Measurements from ENCODE around the gene GAK. TPM values are rescaled to one million over a fixed set of nuclear protein-coding genes. Genes with fewer than 3 reads are reported as not detected.

GAK gene
- total and polyA plus RNA-seq, 4 donors = 27.4 to 69.7 (median 47.0) TPM

- H3K9ac ChIP-seq (ENCODE audit: low read depth in 1 of 2, low read length in 2 of 2) = no peak overlapping the region
- peaks cover 12 to 72% (median 30%) of the 10 kb centered on the region in 4 donors for H3K36me3 ChIP-seq (ENCODE audit: control insufficient read depth in 4 of 4, insufficient read depth in 3 of 4, low read depth in 1 of 4, low read length in 3 of 4)
- H3K4me3 ChIP-seq (ENCODE audit: low read depth in 1 of 3, low read length in 3 of 3) = no peak overlapping the region
- 98% methylated on average over 31 of the region's 31 CpGs for WGBS
- TF ChIP-seq FOXA1 (IDR thresholded peaks at IDR 0.05) (no peak), JUND (IDR thresholded peaks at IDR 0.05) (no peak), EGR1 (IDR thresholded peaks at IDR 0.05; ENCODE audit: low read depth in 2 of 2) (no peak), NR2F2 (IDR thresholded peaks at IDR 0.05) (no peak), HNF4A (conservative IDR thresholded peaks at IDR 0.05) (no peak), FOXA2 (IDR thresholded peaks at IDR 0.05) (no peak), HNF4G (IDR thresholded peaks at IDR 0.05) (no peak), RXRA (IDR thresholded peaks at IDR 0.05) (no peak), ATF3 (IDR thresholded peaks at IDR 0.05) (no peak), ZBTB33 (IDR thresholded peaks at IDR 0.05) (no peak)
- no peaks in the 10 kb centered on the region for H3K27me3 ChIP-seq (ENCODE audit: control insufficient read depth in 4 of 4, insufficient read depth in 4 of 4, low read length in 3 of 4)
- no peak for DNase-seq (ENCODE audit: low spot score)
- no peaks in the 10 kb centered on the region for H3K9me3 ChIP-seq (ENCODE audit: control insufficient read depth in 4 of 4, low read length in 3 of 4)
- H3K27ac ChIP-seq (ENCODE audit: low read depth in 1 of 2, low read length in 2 of 2) = no peak overlapping the region
- H3K4me1 ChIP-seq (ENCODE audit: control insufficient read depth in 4 of 4, insufficient read depth in 4 of 4, low read length in 3 of 4) = no peaks in the 10 kb centered on the region
These were observed 73.2 kb downstream of the GAK start for GRCh38 chr4:858831-859451.

- Histone ChIP-seq H3K4me1 (ENCODE audit: control insufficient read depth in 4 of 4, insufficient read depth in 4 of 4, low read length in 3 of 4) (no peaks in the 10 kb centered on the region), H3K9ac (ENCODE audit: low read depth in 1 of 2, low read length in 2 of 2) (no peak overlapping the region), H3K27ac (ENCODE audit: low read depth in 1 of 2, low read length in 2 of 2) (no peak overlapping the region), H3K4me3 (ENCODE audit: low read depth in 1 of 3, low read length in 3 of 3) (no peak overlapping the region), H3K36me3 (ENCODE audit: control insufficient read depth in 4 of 4, insufficient read depth in 3 of 4, low read depth in 1 of 4, low read length in 3 of 4) (peaks cover 12 to 66% (median 28%) of the 10 kb centered on the region in 4 donors), H3K27me3 (ENCODE audit: control insufficient read depth in 4 of 4, insufficient read depth in 4 of 4, low read length in 3 of 4) (no peaks in the 10 kb centered on the region), H3K9me3 (ENCODE audit: control insufficient read depth in 4 of 4, low read length in 3 of 4) (no peaks in the 10 kb centered on the region)
- 95% methylated on average over 17 of the region's 17 CpGs for WGBS
- DNase-seq (ENCODE audit: low spot score) = no peak
- TF ChIP-seq NR2F2 (IDR thresholded peaks at IDR 0.05) (no peak), FOXA1 (IDR thresholded peaks at IDR 0.05) (no peak), TAF1 (conservative IDR thresholded peaks at IDR 0.05) (no peak), RAD21 (IDR thresholded peaks at IDR 0.05) (no peak), RXRA (IDR thresholded peaks at IDR 0.05) (no peak), MAX (IDR thresholded peaks at IDR 0.05) (no peak), ZBTB33 (IDR thresholded peaks at IDR 0.05) (no peak), EGR1 (IDR thresholded peaks at IDR 0.05; ENCODE audit: low read depth in 2 of 2) (no peak), HNF4A (conservative IDR thresholded peaks at IDR 0.05) (no peak), CTCF (IDR thresholded peaks at IDR 0.05; ENCODE audit: low read depth, low read length, missing input control) (no peak), JUND (IDR thresholded peaks at IDR 0.05) (no peak), FOXA2 (IDR thresholded peaks at IDR 0.05) (no peak), HNF4G (IDR thresholded peaks at IDR 0.05) (no peak), GABPA (IDR thresholded peaks at IDR 0.05 in 1 of 2, conservative IDR thresholded peaks at IDR 0.05 in 1 of 2) (no peak), YY1 (IDR thresholded peaks at IDR 0.05) (no peak), SP1 (IDR thresholded peaks at IDR 0.05) (no peak), ATF3 (IDR thresholded peaks at IDR 0.05) (no peak), REST (IDR thresholded peaks at IDR 0.05) (no peak)
These were observed 74.1 kb downstream of the GAK start for GRCh38 chr4:858041-858481.
